ENCODE measurements around the gene CARS2.

- no peak for TF ChIP-seq POLR2A (IDR thresholded peaks at IDR 0.05)
- TF ChIP-seq CTCF (IDR thresholded peaks at IDR 0.05), result no peak
These were observed 104.9 kb downstream of the CARS2 start for GRCh38 chr13:110600980-110601379.
